MM.1S (cell line): ENCODE measurements around the gene INS.
"Not testable (repeated sequence)": the region's sequence is repeated elsewhere in the genome, so short reads cannot be mapped to it uniquely, and the experiment has no call there.

ENCODE experiments used
- DNase-seq: peaks from one replicate; pipeline ENCODE4 v3.0.0-alpha.2; 2015
- H2AFZ ChIP-seq: fragments of 300-600 bp; sonication (generic); 2 replicates; pipeline ENCODE4 v1.6.0; 2016; ENCODE audit warnings: antibody characterized with exemption, low read length
- H3F3A ChIP-seq: fragments of 300-600 bp; sonication (generic); 2 replicates; pipeline ENCODE4 v1.6.1; 2016; ENCODE audit warnings: mild to moderate bottlenecking, antibody characterized with exemption, low read length, moderate library complexity, mixed read lengths; ENCODE audit not compliant: insufficient read depth
- H3K27ac ChIP-seq: fragments of 300-600 bp; sonication (generic); 2 replicates; pipeline ENCODE4 v1.5.1; 2016; ENCODE audit warnings: mild to moderate bottlenecking, low read length
- H3K27me3 ChIP-seq: fragments of 300-600 bp; sonication (generic); replicated peaks from 2 replicates; pipeline ENCODE4 v1.6.0; 2016; ENCODE audit warnings: low read length; ENCODE audit not compliant: insufficient read depth
- H3K36me3 ChIP-seq: fragments of 300-600 bp; sonication (generic); replicated peaks from 2 replicates; pipeline ENCODE4 v1.6.1; 2016; ENCODE audit warnings: mild to moderate bottlenecking, low read length, mixed read lengths; ENCODE audit not compliant: insufficient read depth
- H3K4me1 ChIP-seq: fragments of 300-600 bp; sonication (generic); 2 replicates; pipeline ENCODE4 v1.6.1; 2016; ENCODE audit warnings: low read length, mixed read lengths
- H3K4me2 ChIP-seq: fragments of 300-600 bp; sonication (generic); 2 replicates; pipeline ENCODE4 v1.6.0; 2016; ENCODE audit warnings: low read depth, low read length
- H3K4me3 ChIP-seq: fragments of 300-600 bp; sonication (generic); 2 replicates; pipeline ENCODE4 v1.5.1; 2016; ENCODE audit warnings: low read length, mixed read lengths
- H3K79me2 ChIP-seq: fragments of 300-600 bp; sonication (generic); 2 replicates; pipeline ENCODE4 v1.6.1; 2016; ENCODE audit warnings: mixed run types, low read length, mixed read lengths
- H3K9ac ChIP-seq: fragments of 300-600 bp; sonication (generic); 2 replicates; pipeline ENCODE4 v1.6.1; 2016; ENCODE audit warnings: low read length, mixed read lengths
- H3K9me2 ChIP-seq: fragments of 300-600 bp; sonication (generic); replicated peaks from 2 replicates; pipeline ENCODE4 v1.6.1; 2016; ENCODE audit warnings: mild to moderate bottlenecking, low read length, mixed read lengths; ENCODE audit not compliant: insufficient read depth
- H3K9me3 ChIP-seq: fragments of 300-600 bp; sonication (generic); replicated peaks from 2 replicates; pipeline ENCODE4 v1.6.1; 2016; ENCODE audit warnings: mild to moderate bottlenecking, low read length, mixed read lengths; ENCODE audit not compliant: insufficient read depth
- H4K20me1 ChIP-seq: fragments of 300-600 bp; sonication (generic); 2 replicates; pipeline ENCODE4 v1.6.1; 2016; ENCODE audit warnings: mild to moderate bottlenecking, low read length, moderate library complexity, mixed read lengths; ENCODE audit not compliant: insufficient read depth
- EZH2 ChIP-seq: fragments of 300-600 bp; sonication (generic); optimal IDR thresholded peaks from 2 replicates; pipeline ENCODE3; 2017; ENCODE audit warnings: low read depth, mild to moderate bottlenecking, antibody characterized with exemption, low read length, mixed read lengths
- EZH2phosphoT487 ChIP-seq: fragments of 300-600 bp; sonication (generic); IDR thresholded peaks from 2 replicates; pipeline ENCODE4 v1.6.1; 2018; ENCODE audit warnings: antibody characterized with exemption, low read length
- TF ChIP-seq, protein P1 (sequence below): fragments of 300-600 bp; sonication (generic); IDR thresholded peaks from 2 replicates; pipeline ENCODE4 v1.5.1; 2016; ENCODE audit warnings: antibody characterized with exemption, low read length, mixed read lengths

The INS gene

DNA sequence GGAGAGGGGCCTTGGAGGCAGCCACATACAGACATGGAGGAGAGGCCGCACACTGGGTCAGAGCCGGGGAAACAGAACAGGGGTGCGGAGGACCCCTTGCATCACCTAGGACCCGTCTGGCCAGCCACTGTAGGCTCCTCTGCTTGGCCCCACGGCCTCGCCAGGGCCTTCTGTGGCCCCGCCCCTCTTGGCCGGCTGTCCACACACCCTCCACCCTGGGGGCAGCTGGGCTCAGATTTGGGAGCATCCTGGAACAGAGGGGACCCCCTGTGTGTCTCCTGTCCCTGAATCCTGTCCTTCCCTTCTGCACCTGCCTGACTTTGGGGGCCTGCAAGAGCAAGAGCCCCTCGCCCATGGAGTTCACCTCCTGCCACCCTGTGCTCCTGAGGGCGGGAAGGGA, 18.5 kb upstream of the INS start:
- no peaks in the 10 kb centered on the region for H4K20me1 ChIP-seq
- no peak overlapping the region for H2AFZ ChIP-seq
- no peaks in the 10 kb centered on the region for H3K4me1 ChIP-seq
- TF ChIP-seq EZH2 (no peak), EZH2phosphoT487 (no peak)
- TF ChIP-seq, protein P1, sequence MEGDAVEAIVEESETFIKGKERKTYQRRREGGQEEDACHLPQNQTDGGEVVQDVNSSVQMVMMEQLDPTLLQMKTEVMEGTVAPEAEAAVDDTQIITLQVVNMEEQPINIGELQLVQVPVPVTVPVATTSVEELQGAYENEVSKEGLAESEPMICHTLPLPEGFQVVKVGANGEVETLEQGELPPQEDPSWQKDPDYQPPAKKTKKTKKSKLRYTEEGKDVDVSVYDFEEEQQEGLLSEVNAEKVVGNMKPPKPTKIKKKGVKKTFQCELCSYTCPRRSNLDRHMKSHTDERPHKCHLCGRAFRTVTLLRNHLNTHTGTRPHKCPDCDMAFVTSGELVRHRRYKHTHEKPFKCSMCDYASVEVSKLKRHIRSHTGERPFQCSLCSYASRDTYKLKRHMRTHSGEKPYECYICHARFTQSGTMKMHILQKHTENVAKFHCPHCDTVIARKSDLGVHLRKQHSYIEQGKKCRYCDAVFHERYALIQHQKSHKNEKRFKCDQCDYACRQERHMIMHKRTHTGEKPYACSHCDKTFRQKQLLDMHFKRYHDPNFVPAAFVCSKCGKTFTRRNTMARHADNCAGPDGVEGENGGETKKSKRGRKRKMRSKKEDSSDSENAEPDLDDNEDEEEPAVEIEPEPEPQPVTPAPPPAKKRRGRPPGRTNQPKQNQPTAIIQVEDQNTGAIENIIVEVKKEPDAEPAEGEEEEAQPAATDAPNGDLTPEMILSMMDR = no peak
- peaks cover 83% of the 10 kb centered on the region for H3K27me3 ChIP-seq
- no peaks in the 10 kb centered on the region for H3K9me2 ChIP-seq
- DNase-seq = no peak
- no peaks in the 10 kb centered on the region for H3K36me3 ChIP-seq
- H3K79me2 ChIP-seq = no peaks in the 10 kb centered on the region
- H3K9ac ChIP-seq = no peak overlapping the region
- H3K27ac ChIP-seq = no peak overlapping the region
- H3K4me2 ChIP-seq = no peak overlapping the region
- H3K4me3 ChIP-seq = no peak overlapping the region
- no peaks in the 10 kb centered on the region for H3F3A ChIP-seq
- H3K9me3 ChIP-seq = no peaks in the 10 kb centered on the region

DNA sequence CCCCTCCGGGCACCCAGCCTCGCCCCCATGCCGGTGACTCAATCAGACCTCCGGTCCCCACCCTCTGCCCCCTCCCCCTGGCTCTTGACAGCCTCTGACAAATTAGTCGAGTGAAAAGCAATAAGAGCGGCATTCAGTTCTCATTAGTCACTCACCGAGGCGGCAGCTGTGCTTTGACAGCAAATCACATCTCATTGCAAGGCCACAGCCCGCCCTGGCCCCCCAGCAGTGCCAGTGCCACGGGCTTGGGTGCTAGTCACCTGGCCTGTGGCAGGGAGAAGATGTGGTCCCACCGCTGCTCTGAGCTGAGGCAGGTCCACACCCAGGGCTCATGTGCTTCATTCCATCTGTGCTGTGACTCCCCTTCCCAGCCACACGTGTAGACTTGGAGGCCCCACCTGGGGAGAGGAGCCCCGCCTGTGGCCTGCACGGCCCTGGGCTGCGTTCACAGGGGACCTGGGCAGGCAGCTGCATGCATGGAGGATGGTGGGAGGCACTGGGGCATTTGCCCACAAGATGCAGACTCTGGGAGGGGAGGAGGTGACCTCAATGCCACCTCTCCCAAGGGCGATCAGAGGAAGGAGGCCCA, 18.0 kb upstream of the INS start:
- Histone ChIP-seq H3K36me3 (no peaks in the 10 kb centered on the region), H3F3A (no peaks in the 10 kb centered on the region), H3K9ac (no peak overlapping the region), H2AFZ (no peak overlapping the region), H3K4me2 (no peak overlapping the region), H3K9me3 (no peaks in the 10 kb centered on the region), H3K9me2 (no peaks in the 10 kb centered on the region), H4K20me1 (no peaks in the 10 kb centered on the region), H3K4me3 (no peak overlapping the region), H3K27ac (no peak overlapping the region), H3K79me2 (no peaks in the 10 kb centered on the region), H3K27me3 (peaks cover 83% of the 10 kb centered on the region), H3K4me1 (no peaks in the 10 kb centered on the region)
- TF ChIP-seq EZH2phosphoT487 (no peak), EZH2 (no peak)
- TF ChIP-seq, protein P1 = no peak
- no peak for DNase-seq

DNA sequence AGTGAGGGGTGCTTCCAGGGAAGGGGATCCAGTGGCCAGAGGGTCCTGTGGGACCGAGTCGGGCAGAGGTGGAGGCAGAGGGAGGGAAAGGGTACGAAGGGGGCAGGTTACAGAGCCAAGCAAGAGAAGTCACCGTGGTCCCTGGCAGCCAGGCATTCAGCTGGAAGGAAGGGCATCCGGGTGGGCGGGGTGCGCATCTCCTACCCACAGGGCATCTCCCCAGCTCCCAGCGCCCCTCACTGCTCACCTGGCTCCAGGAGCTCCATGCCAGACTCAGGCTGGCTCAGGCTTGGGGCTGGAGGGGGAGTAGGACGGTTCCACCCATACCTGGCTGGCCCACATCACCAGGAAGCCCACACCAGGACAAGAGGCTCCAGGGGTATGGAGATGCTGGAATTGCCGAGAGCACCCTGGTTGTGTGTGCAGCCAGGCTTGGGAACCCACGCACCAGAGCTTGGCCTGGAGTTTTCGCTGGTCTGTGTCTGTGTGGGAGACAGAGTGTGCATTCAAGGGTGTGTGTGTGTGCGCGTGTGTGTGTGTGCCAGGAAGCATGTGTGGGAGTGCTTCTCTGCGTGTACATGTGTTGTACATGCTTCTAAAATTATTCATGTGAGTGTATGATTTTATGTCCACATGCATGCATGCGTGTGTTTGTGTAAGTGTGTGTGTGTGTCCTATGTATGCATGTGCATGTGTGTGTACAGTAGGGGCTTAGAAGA, 17.2 kb upstream of the INS start:
- H4K20me1 ChIP-seq, H2AFZ ChIP-seq, DNase-seq, H3K79me2 ChIP-seq, H3K4me2 ChIP-seq, H3K36me3 ChIP-seq, H3K9me3 ChIP-seq, H3K9ac ChIP-seq, H3K27ac ChIP-seq, H3K4me1 ChIP-seq, H3K4me3 ChIP-seq, H3F3A ChIP-seq, H3K9me2 ChIP-seq: not testable (repeated sequence)
- peaks cover 83% of the 10 kb centered on the region for H3K27me3 ChIP-seq

DNA sequence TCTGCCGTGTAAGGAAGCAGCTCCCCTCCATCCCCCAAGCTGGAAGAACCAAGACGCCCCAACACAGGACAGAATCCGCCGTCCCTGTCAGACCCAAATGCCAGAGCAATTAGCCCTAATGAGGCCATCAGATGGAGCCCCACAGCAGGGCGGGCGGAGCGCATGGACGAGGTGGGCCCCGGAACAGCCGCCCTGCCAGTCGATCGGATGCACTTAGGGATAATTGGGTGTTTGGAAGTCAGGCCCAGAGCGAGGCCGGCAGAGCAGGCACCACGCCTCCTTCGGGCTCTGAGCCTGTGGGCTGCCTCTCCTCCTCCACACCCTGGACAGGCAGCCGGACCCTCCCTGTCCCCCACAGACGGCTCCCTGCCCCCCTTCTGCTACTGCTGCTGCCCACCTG, 16.1 kb upstream of the INS start:
- H3K4me3 ChIP-seq = no peak overlapping the region
- no peak overlapping the region for H3K9ac ChIP-seq
- TF ChIP-seq, protein P1 = no peak
- TF ChIP-seq EZH2 = no peak
- TF ChIP-seq EZH2phosphoT487 = no peak
- no peak overlapping the region for H3K27ac ChIP-seq
- no peaks in the 10 kb centered on the region for H4K20me1 ChIP-seq
- H3K4me2 ChIP-seq = no peak overlapping the region
- no peak overlapping the region for H2AFZ ChIP-seq
- DNase-seq = no peak
- H3K36me3 ChIP-seq = no peaks in the 10 kb centered on the region
- no peaks in the 10 kb centered on the region for H3K79me2 ChIP-seq
- no peaks in the 10 kb centered on the region for H3K9me2 ChIP-seq
- no peaks in the 10 kb centered on the region for H3K9me3 ChIP-seq
- H3K4me1 ChIP-seq = no peaks in the 10 kb centered on the region
- no peaks in the 10 kb centered on the region for H3F3A ChIP-seq
- peaks cover 83% of the 10 kb centered on the region for H3K27me3 ChIP-seq
